Ishikawa (cell line): ENCODE data around the gene BABAM2.

ENCODE experiments used
- CEBPB ChIP-seq: IDR thresholded peaks from 2 replicates; pipeline ENCODE4 v1.6.1; 2012
- EGR1 ChIP-seq: IDR thresholded peaks from 2 replicates; pipeline ENCODE4 v1.6.1; 2012
- EP300 ChIP-seq: IDR thresholded peaks from 2 replicates; pipeline ENCODE4 v1.6.1; 2012; ENCODE audit warnings: borderline replicate concordance
- NFIC ChIP-seq: IDR thresholded peaks from 2 replicates; pipeline ENCODE4 v1.6.1; 2012
- RAD21 ChIP-seq: IDR thresholded peaks from 2 replicates; pipeline ENCODE4 v1.6.1; 2012; ENCODE audit warnings: low read depth
- TAF1 ChIP-seq: IDR thresholded peaks from 2 replicates; pipeline ENCODE4 v1.6.1; 2012; ENCODE audit warnings: low read depth, mild to moderate bottlenecking
- TCF12 ChIP-seq: IDR thresholded peaks from 2 replicates; pipeline ENCODE4 v1.6.1; 2012; ENCODE audit warnings: low read depth
- YY1 ChIP-seq: IDR thresholded peaks from 2 replicates; pipeline ENCODE4 v1.6.1; 2012; ENCODE audit warnings: low read depth
- TF ChIP-seq, protein P1 (sequence below): IDR thresholded peaks from 2 replicates; pipeline ENCODE4 v1.6.1; 2012
- TF ChIP-seq, protein P2 (sequence below): IDR thresholded peaks from 2 replicates; pipeline ENCODE4 v1.6.1; 2012
- TF ChIP-seq, protein P3 (sequence below): IDR thresholded peaks from 2 replicates; pipeline ENCODE4 v1.6.1; 2012; ENCODE audit warnings: low read depth, mild to moderate bottlenecking

DNA sequence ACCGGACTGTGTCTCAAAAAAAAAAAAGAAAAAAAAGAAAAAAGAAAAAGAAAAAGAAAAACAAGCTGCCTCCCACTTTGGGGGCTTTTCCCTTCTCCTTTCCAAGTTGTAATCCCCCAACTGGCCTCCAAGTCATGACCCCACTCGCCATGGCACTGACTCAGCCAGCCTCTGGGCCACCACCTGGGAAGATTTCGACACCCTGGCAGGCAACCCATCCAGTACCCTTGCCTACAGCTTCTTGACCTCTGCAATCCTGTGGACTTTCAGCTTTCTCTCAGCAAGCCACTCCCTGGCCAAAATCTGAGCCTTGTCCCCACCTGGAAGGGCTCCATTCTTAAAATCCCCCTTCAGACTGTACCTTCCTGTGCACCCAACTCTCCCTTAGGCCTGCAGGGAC is 479.8 kb downstream of the BABAM2 start:
- TF ChIP-seq TAF1 (no peak), EP300 (no peak), RAD21 (no peak), CEBPB (no peak), TCF12 (no peak), EGR1 (no peak), YY1 (no peak), NFIC (no peak)
- TF ChIP-seq, protein P1, sequence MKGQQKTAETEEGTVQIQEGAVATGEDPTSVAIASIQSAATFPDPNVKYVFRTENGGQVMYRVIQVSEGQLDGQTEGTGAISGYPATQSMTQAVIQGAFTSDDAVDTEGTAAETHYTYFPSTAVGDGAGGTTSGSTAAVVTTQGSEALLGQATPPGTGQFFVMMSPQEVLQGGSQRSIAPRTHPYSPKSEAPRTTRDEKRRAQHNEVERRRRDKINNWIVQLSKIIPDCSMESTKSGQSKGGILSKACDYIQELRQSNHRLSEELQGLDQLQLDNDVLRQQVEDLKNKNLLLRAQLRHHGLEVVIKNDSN = no peak
- TF ChIP-seq, protein P2, sequence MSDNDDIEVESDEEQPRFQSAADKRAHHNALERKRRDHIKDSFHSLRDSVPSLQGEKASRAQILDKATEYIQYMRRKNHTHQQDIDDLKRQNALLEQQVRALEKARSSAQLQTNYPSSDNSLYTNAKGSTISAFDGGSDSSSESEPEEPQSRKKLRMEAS = no peak
- TF ChIP-seq, protein P3, sequence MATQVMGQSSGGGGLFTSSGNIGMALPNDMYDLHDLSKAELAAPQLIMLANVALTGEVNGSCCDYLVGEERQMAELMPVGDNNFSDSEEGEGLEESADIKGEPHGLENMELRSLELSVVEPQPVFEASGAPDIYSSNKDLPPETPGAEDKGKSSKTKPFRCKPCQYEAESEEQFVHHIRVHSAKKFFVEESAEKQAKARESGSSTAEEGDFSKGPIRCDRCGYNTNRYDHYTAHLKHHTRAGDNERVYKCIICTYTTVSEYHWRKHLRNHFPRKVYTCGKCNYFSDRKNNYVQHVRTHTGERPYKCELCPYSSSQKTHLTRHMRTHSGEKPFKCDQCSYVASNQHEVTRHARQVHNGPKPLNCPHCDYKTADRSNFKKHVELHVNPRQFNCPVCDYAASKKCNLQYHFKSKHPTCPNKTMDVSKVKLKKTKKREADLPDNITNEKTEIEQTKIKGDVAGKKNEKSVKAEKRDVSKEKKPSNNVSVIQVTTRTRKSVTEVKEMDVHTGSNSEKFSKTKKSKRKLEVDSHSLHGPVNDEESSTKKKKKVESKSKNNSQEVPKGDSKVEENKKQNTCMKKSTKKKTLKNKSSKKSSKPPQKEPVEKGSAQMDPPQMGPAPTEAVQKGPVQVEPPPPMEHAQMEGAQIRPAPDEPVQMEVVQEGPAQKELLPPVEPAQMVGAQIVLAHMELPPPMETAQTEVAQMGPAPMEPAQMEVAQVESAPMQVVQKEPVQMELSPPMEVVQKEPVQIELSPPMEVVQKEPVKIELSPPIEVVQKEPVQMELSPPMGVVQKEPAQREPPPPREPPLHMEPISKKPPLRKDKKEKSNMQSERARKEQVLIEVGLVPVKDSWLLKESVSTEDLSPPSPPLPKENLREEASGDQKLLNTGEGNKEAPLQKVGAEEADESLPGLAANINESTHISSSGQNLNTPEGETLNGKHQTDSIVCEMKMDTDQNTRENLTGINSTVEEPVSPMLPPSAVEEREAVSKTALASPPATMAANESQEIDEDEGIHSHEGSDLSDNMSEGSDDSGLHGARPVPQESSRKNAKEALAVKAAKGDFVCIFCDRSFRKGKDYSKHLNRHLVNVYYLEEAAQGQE = no peak
